ENCODE results near the gene TCF4. TPM values are rescaled to one million over a fixed set of nuclear protein-coding genes. Genes with fewer than 3 reads are reported as not detected.

TCF4 gene
- total RNA-seq, 4 donors from 2014 or later: 58.0 to 84.3 (median 68.1) TPM

DNA sequence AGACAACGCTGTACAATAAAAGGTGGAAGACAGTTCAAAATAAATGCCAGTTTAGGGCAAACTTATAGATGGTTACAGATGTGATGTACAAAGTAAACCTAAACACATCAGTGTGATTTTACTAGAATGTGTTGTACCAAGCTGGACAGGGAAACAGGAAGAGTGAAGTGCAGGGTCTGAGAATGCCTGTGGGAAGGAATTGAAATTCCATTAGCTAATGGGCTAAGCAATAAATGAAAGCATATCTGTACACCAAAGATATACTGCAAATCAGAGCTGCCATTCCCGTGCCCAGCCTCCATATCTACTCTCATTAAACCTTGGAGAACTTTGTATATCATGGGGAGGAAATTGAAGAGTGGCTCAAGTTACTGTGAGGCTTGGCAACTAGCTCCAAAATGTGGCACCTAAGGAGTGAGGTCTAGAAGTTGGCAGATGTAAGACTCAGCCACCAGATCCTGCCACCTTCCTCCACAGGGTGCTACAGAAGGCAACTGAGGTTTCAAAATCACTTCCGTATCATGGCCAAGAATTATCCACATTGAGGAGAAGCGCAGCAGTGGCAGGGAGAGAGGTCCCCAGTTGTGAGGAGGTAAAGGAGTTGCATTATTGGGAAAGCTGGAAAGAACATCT lies 277.8 kb downstream of the TCF4 start:
- no peak for DNase-seq (ENCODE audit: extremely low spot score)
- TF ChIP-seq POLR2A (IDR thresholded peaks at IDR 0.05; ENCODE audit: low read depth): no peak
- TF ChIP-seq, protein P1, sequence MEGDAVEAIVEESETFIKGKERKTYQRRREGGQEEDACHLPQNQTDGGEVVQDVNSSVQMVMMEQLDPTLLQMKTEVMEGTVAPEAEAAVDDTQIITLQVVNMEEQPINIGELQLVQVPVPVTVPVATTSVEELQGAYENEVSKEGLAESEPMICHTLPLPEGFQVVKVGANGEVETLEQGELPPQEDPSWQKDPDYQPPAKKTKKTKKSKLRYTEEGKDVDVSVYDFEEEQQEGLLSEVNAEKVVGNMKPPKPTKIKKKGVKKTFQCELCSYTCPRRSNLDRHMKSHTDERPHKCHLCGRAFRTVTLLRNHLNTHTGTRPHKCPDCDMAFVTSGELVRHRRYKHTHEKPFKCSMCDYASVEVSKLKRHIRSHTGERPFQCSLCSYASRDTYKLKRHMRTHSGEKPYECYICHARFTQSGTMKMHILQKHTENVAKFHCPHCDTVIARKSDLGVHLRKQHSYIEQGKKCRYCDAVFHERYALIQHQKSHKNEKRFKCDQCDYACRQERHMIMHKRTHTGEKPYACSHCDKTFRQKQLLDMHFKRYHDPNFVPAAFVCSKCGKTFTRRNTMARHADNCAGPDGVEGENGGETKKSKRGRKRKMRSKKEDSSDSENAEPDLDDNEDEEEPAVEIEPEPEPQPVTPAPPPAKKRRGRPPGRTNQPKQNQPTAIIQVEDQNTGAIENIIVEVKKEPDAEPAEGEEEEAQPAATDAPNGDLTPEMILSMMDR (IDR thresholded peaks at IDR 0.05): no peak
- no peak for TF ChIP-seq POLR2AphosphoS5 (IDR thresholded peaks at IDR 0.05)
- no peak for TF ChIP-seq EP300 (IDR thresholded peaks at IDR 0.05)
- Histone ChIP-seq H3K4me3 (no peak overlapping the region), H3K4me1 (peaks cover 20 to 37% (median 36%) of the 10 kb centered on the region in 4 donors), H3K36me3 (no peaks in the 10 kb centered on the region), H3K27ac (replicated peaks in 1 of 4) (no peak overlapping the region), H3K9me3 (no peaks in the 10 kb centered on the region), H3K27me3 (no peaks in the 10 kb centered on the region)
- 90% methylated on average over 4 of the region's 4 CpGs for WGBS
- intact Hi-C loops (cut with DNase I): no loop called here

DNA sequence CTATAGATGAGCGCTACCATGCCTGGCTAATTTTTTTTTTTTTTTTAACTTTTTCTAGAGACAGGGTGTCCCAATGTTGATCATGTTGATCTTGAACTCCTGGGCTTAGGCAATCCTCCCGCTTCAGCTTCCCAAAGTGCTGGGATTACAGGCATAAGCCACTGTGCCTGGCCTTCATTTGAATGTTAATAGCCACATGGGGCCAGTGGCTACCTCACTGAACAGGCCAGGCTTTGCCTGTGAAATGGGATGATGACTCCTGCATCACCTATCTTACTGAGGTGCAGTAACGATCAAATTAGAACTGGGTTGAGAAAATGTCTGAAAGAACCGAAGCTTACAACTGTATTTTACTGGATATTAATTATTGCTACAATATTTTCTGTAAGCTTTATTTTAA lies 278.7 kb downstream of the TCF4 start:
- DNase-seq (ENCODE audit: extremely low spot score): no peak
- no peaks in the 10 kb centered on the region for H3K27me3 ChIP-seq
- H3K9me3 ChIP-seq: no peaks in the 10 kb centered on the region
- peaks cover 22 to 37% (median 28%) of the 10 kb centered on the region in 4 donors for H3K4me1 ChIP-seq
- intact Hi-C loops (cut with DNase I): no loop called here
- H3K27ac ChIP-seq (replicated peaks in 1 of 4): no peak overlapping the region
- TF ChIP-seq, protein P1 (IDR thresholded peaks at IDR 0.05): no peak
- TF ChIP-seq POLR2AphosphoS5 (IDR thresholded peaks at IDR 0.05): no peak
- TF ChIP-seq EP300 (IDR thresholded peaks at IDR 0.05): no peak
- TF ChIP-seq POLR2A (IDR thresholded peaks at IDR 0.05; ENCODE audit: low read depth): no peak
- 95% methylated on average over 4 of the region's 4 CpGs for WGBS
- H3K36me3 ChIP-seq: no peaks in the 10 kb centered on the region
- H3K4me3 ChIP-seq: no peak overlapping the region

DNA sequence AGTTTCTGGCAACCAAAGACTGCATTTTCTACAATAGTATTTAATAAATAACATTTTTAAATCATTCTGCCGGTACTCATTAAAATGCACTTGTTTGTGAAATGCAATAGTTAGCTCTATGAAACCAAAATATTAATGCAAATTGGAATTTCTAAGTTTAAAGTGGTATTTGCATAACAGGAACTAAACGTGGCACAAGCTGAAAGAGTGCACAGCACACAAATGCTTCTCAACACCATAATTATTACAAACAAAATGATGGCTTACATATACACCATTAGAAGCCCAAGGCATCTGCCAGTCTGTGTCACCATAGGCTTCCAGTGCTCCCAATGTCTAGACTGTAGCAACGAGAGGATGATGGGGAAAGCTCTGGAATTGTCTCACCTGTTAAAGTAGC lies 280.5 kb downstream of the TCF4 start:
- no peak overlapping the region for H3K27ac ChIP-seq (replicated peaks in 1 of 4)
- no peaks in the 10 kb centered on the region for H3K27me3 ChIP-seq
- TF ChIP-seq EP300 (IDR thresholded peaks at IDR 0.05) (no peak), POLR2A (IDR thresholded peaks at IDR 0.05; ENCODE audit: low read depth) (no peak), POLR2AphosphoS5 (IDR thresholded peaks at IDR 0.05) (no peak)
- TF ChIP-seq, protein P1 (IDR thresholded peaks at IDR 0.05): no peak
- intact Hi-C loops (cut with DNase I): no loop called here
- H3K9me3 ChIP-seq: no peaks in the 10 kb centered on the region
- DNase-seq (ENCODE audit: extremely low spot score): no peak
- no peaks in the 10 kb centered on the region for H3K36me3 ChIP-seq
- no peak overlapping the region for H3K4me3 ChIP-seq
- H3K4me1 ChIP-seq: peaks cover 23 to 40% (median 33%) of the 10 kb centered on the region in 4 donors
- 90% methylated on average over 3 of the region's 3 CpGs for WGBS

DNA sequence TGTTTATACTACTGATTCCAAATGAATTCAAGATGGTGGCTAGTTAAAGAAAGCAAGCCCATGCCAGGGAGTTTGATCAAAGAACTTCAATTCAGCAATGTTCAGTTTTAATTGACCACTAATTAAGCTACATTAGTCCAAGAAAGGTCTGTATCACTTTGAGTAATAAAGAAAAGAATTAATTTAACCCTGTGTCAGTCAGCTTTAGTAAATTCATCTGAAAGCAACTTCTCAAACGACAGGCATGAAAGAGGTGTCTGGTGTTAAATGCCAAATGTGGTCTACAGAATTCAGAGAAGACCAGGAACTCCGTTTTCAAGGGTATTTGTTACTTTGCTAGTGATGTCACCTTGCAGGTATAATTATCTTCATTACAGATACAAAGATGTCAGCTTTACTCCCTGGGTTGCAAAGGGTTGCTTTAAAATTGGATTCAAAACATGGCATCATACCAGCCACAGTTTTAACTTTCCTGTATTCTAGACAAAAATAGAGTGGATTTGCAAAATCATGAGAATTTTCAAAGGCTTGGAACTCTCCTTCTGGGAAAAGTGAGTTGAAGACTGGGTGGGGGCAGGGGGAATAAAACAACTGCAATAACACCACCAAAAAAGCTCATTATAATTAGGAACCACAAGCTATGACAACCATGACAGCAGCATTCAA lies 281.5 kb downstream of the TCF4 start:
- intact Hi-C loops (cut with DNase I): no loop called here
- Histone ChIP-seq H3K36me3 (no peaks in the 10 kb centered on the region), H3K27me3 (no peaks in the 10 kb centered on the region), H3K4me3 (no peak overlapping the region), H3K4me1 (peaks cover 30 to 43% (median 37%) of the 10 kb centered on the region in 4 donors), H3K27ac (replicated peaks in 1 of 4) (no peak overlapping the region), H3K9me3 (no peaks in the 10 kb centered on the region)
- no peak for DNase-seq (ENCODE audit: extremely low spot score)
- 58% methylated on average over 2 of the region's 2 CpGs for WGBS
- TF ChIP-seq, protein P1 (IDR thresholded peaks at IDR 0.05): no peak
- TF ChIP-seq POLR2AphosphoS5 (IDR thresholded peaks at IDR 0.05) (no peak), POLR2A (IDR thresholded peaks at IDR 0.05; ENCODE audit: low read depth) (no peak), EP300 (IDR thresholded peaks at IDR 0.05) (no peak)
